HEK293T (cell line): Measurements from ENCODE around the gene PDGFA.

Source experiments
- CTCF ChIA-PET: fragments of 350-600 bp; formaldehyde crosslinking; extraction: SDS; loops from one replicate; lab custom pipeline; 2021; ENCODE audit warnings: antibody characterized with exemption, inconsistent platforms; lab: Yijun Ruan, JAX
- POLR2A ChIA-PET: fragments of 350-600 bp; formaldehyde crosslinking; extraction: SDS; loops from one replicate; lab custom pipeline; 2020; ENCODE audit warnings: antibody characterized with exemption, inconsistent platforms; lab: Yijun Ruan, JAX
- DNase-seq: peaks from one replicate; pipeline ENCODE4 v3.0.0; 2012; ENCODE audit warnings: mixed read lengths; ENCODE audit errors: extremely low spot score
- ARNT ChIP-seq: fragments of 450-650 bp; IDR thresholded peaks from 2 replicates; pipeline ENCODE4 v1.6.1; 2017; ENCODE audit warnings: mild to moderate bottlenecking
- BHLHE40 ChIP-seq: fragments of 450-650 bp; IDR thresholded peaks from 2 replicates; pipeline ENCODE4 v1.6.1; 2016; ENCODE audit warnings: mild to moderate bottlenecking, moderate library complexity, borderline replicate concordance
- CTBP1 ChIP-seq: fragments of 450-650 bp; IDR thresholded peaks from 2 replicates; pipeline ENCODE4 v1.6.1; 2016; ENCODE audit warnings: borderline replicate concordance
- ELF4 ChIP-seq: fragments of 450-650 bp; IDR thresholded peaks from 2 replicates; pipeline ENCODE4 v1.6.1; 2017; ENCODE audit warnings: antibody characterized with exemption
- FOXA1 ChIP-seq: fragments of 450-650 bp; IDR thresholded peaks from 2 replicates; pipeline ENCODE4 v1.6.1; 2016; ENCODE audit warnings: mild to moderate bottlenecking
- FOXK2 ChIP-seq: fragments of 450-650 bp; IDR thresholded peaks from 2 replicates; pipeline ENCODE4 v1.6.1; 2016; ENCODE audit warnings: mild to moderate bottlenecking
- FOXM1 ChIP-seq: fragments of 450-650 bp; IDR thresholded peaks from 2 replicates; pipeline ENCODE4 v1.6.1; 2017; ENCODE audit warnings: mild to moderate bottlenecking, borderline replicate concordance
- HDGF ChIP-seq: fragments of 450-650 bp; IDR thresholded peaks from 2 replicates; pipeline ENCODE4 v1.6.1; 2017; ENCODE audit warnings: antibody characterized with exemption, borderline replicate concordance
- L3MBTL2 ChIP-seq: fragments of 450-650 bp; conservative IDR thresholded peaks from 2 replicates; pipeline ENCODE4 v1.6.1; 2016; ENCODE audit warnings: mild to moderate bottlenecking
- LEF1 ChIP-seq: fragments of 450-650 bp; IDR thresholded peaks from 2 replicates; pipeline ENCODE4 v1.6.1; 2017; ENCODE audit warnings: mild to moderate bottlenecking, borderline replicate concordance
- NFRKB ChIP-seq: fragments of 450-650 bp; IDR thresholded peaks from 2 replicates; pipeline ENCODE4 v1.6.1; 2016; ENCODE audit warnings: mild to moderate bottlenecking, moderate library complexity
- SP1 ChIP-seq: fragments of 450-650 bp; IDR thresholded peaks from 2 replicates; pipeline ENCODE4 v1.6.1; 2017
- SUZ12 ChIP-seq: fragments of 450-650 bp; IDR thresholded peaks from 2 replicates; pipeline ENCODE4 v1.6.1; 2016; ENCODE audit warnings: mild to moderate bottlenecking
- TARDBP ChIP-seq: fragments of 450-650 bp; IDR thresholded peaks from 2 replicates; pipeline ENCODE4 v1.6.1; 2016
- ZNF384 ChIP-seq: fragments of 450-650 bp; IDR thresholded peaks from 2 replicates; pipeline ENCODE4 v1.6.1; 2016
- TF ChIP-seq, protein P1 (sequence below): fragments of 450-650 bp; IDR thresholded peaks from 2 replicates; pipeline ENCODE4 v1.6.1; 2016

Gene PDGFA

DNA sequence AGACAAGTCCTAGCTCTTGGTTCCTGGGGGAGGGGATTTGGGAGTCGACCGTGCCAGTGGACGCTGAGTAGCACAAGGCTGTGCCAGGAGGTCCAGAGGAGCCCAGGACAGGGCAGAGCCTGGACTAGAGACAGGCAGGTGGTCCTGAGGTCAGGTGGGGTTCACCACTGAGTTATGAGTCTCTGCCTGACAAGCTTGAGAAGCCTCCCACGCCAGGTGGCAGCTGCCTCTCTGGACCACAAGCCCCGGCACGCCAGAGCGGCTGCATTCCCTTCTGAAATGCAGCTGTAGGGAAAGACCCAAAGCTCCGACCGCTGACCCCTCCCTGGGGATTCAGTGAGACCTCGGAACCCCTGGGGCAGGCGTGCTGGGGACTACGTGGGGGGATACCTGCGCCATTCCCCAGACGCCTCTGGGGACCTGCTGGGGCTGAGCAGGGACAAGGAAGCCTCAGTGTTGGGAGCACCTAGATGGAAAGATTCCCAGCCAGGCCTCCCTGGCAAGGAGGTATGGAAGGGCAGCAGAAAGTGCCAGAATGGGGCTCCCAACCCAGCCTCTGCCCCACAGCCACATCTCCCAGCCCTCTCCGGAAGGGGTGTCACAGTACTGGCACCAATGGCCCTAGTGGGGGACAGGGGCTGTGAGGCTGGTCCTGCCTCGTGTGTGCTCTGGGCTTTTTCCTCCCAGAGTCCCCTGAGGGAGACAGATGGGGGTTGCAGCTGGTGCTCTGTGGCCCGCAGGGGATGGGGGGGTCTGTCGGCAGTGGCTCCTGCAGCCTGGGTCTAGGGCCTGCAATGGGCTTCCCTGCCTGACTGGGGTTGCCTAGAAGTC, 29.0 kb downstream of the PDGFA start:
- POLR2A ChIA-PET, result no interaction called here
- TF ChIP-seq L3MBTL2 (no peak), HDGF (no peak)
- TF ChIP-seq, protein P1, sequence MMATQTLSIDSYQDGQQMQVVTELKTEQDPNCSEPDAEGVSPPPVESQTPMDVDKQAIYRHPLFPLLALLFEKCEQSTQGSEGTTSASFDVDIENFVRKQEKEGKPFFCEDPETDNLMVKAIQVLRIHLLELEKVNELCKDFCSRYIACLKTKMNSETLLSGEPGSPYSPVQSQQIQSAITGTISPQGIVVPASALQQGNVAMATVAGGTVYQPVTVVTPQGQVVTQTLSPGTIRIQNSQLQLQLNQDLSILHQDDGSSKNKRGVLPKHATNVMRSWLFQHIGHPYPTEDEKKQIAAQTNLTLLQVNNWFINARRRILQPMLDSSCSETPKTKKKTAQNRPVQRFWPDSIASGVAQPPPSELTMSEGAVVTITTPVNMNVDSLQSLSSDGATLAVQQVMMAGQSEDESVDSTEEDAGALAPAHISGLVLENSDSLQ, result no peak
- CTCF ChIA-PET, result no interaction called here
- no peak for DNase-seq

- TF ChIP-seq ARNT, result no peak
- no peak for TF ChIP-seq HDGF
- TF ChIP-seq FOXA1, result no peak
- DNase-seq, result no peak
- POLR2A ChIA-PET, result no interaction called here
- CTCF ChIA-PET, result no interaction called here
These were observed 29.8 kb downstream of the PDGFA start for GRCh38 chr7:489876-490275.

- TF ChIP-seq CTBP1 (no peak), LEF1 (no peak), SUZ12 (no peak), ARNT (no peak), L3MBTL2 (no peak), ELF4 (no peak), FOXM1 (no peak), SP1 (no peak), FOXK2 (no peak), ZNF384 (no peak), BHLHE40 (no peak), FOXA1 (no peak), HDGF (no peak), NFRKB (no peak)
- TF ChIP-seq, protein P1, result no peak
- ChIA-PET CTCF (no interaction called here), POLR2A (no interaction called here)
- DNase-seq, result no peak
These were observed 33.4 kb downstream of the PDGFA start for GRCh38 chr7:486216-486743.

- POLR2A ChIA-PET, result no interaction called here
- CTCF ChIA-PET, result no interaction called here
- DNase-seq, result no peak
- TF ChIP-seq FOXK2, result no peak
- TF ChIP-seq ARNT, result no peak
- TF ChIP-seq NFRKB, result no peak
- no peak for TF ChIP-seq L3MBTL2
- TF ChIP-seq FOXA1, result no peak
- no peak for TF ChIP-seq TARDBP
- TF ChIP-seq ZNF384, result no peak
- TF ChIP-seq CTBP1, result no peak
- TF ChIP-seq, protein P1, result no peak
- no peak for TF ChIP-seq BHLHE40
These were observed 34.2 kb downstream of the PDGFA start for GRCh38 chr7:485188-486081.

GRCh38 chr7:484356-485101, 35.1 kb downstream of the PDGFA start:
- no peak for DNase-seq
- ChIA-PET POLR2A (no interaction called here), CTCF (no interaction called here)
- no peak for TF ChIP-seq ARNT
- TF ChIP-seq ELF4, result no peak
- no peak for TF ChIP-seq CTBP1
- TF ChIP-seq BHLHE40, result no peak
- no peak for TF ChIP-seq L3MBTL2
- no peak for TF ChIP-seq HDGF
- TF ChIP-seq FOXK2, result no peak
- no peak for TF ChIP-seq LEF1
- TF ChIP-seq FOXM1, result no peak
- TF ChIP-seq SP1, result no peak
- TF ChIP-seq NFRKB, result no peak
- TF ChIP-seq ZNF384, result no peak
- TF ChIP-seq, protein P1, result no peak
- TF ChIP-seq TARDBP, result no peak
- TF ChIP-seq SUZ12, result no peak
- no peak for TF ChIP-seq FOXA1
